Heart right ventricle (tissue), 16 donors: Measurements from ENCODE around the gene GRID1. TPM values are rescaled to one million over a fixed set of nuclear protein-coding genes. Genes with fewer than 3 reads are reported as not detected.

Experiments
- ATAC-seq, 8 donors: fragments of 200-7000 bp; cut with Tn5 transposase; one replicate each; pipeline ENCODE4 v1.9.1; 2020; ENCODE audit warnings: mild to moderate bottlenecking in 8 of 8, moderate library complexity in 8 of 8, moderate number of reproducible peaks in 1 of 8
- DNase-seq, 2 donors: peaks; one replicate each; pipeline ENCODE4 v3.0.0-alpha.2; 2020
- H3K27ac ChIP-seq, 10 donors: fragments of 200-600 bp; sonication (generic) in 2 of 10; one replicate each; pipeline versions ENCODE4 v1.5.0 to v1.8.0; 2020 to 2022; ENCODE audit warnings: mild to moderate bottlenecking in 3 of 10
- H3K27me3 ChIP-seq, 7 donors: fragments of 200-600 bp; one replicate each; pipeline ENCODE4 v1.8.0; 2021 to 2022; ENCODE audit warnings: mild to moderate bottlenecking in 2 of 7
- H3K36me3 ChIP-seq, 9 donors: fragments of 200-600 bp; sonication (generic) in 1 of 9; one replicate each; pipeline versions ENCODE4 v1.5.0 to v1.8.0; 2020 to 2022; ENCODE audit warnings: mild to moderate bottlenecking in 2 of 9
- H3K4me1 ChIP-seq, 9 donors: fragments of 200-600 bp; sonication (generic) in 1 of 9; one replicate each; pipeline versions ENCODE4 v1.5.0 to v1.8.0; 2020 to 2022; ENCODE audit warnings: mild to moderate bottlenecking in 4 of 9
- H3K4me3 ChIP-seq, 10 donors: fragments of 200-600 bp; sonication (generic) in 2 of 10; one replicate each; pipeline versions ENCODE4 v1.5.0 to v1.8.0; 2020 to 2022; ENCODE audit warnings: mild to moderate bottlenecking in 7 of 10, moderate library complexity in 2 of 10
- H3K9me3 ChIP-seq, 11 donors: fragments of 200-600 bp in 10 of 11; sonication (generic) in 2 of 11; one replicate each; pipeline versions ENCODE4 v1.5.0 to v1.8.0; 2013 to 2022; ENCODE audit warnings: mild to moderate bottlenecking in 2 of 11, control low read depth in 1 of 11, moderate library complexity in 1 of 11
- WGBS, 2 donors: extraction: QIAGEN DNeasy Blood & Tissue Kit; methylation state at CpG; one replicate each; pipeline ENCODE4 v1.1.7; 2013; ENCODE audit warnings: inconsistent platforms in 1 of 2; 5-methylcytosine and 5-hydroxymethylcytosine counted together
- intact Hi-C, 10 donors: fragments of 100-400 bp; cut with DNase I; formaldehyde crosslinking; loops; one replicate each; pipeline versions ENCODE4 v1.11.1 to v1.14.2; 2022
- polyA plus RNA-seq, 2 donors: library from polyadenylated mRNA; stranded (reverse); fragments of 200-250 nt; gene quantifications; one replicate each; pipeline ENCODE4 v1.2.3, GENCODE V29; 2013
- total RNA-seq, 10 donors: library from RNA; stranded (reverse); fragmentation: NEBNext Ultra II Directional in 3 of 10; extraction: Animal tissue kit (Norgen Biotek cat#: 25700) in 3 of 10; gene quantifications; one replicate each; pipeline versions ENCODE4 v1.2.1 to v1.2.4, GENCODE V29; 2021 to 2023
- TF ChIP-seq, protein P1 (sequence below), 9 donors: fragments of 200-600 bp; sonication (generic) in 2 of 9; IDR thresholded peaks; one replicate each; pipeline versions ENCODE4 v1.5.0 to v1.8.0; 2021 to 2022; ENCODE audit warnings: antibody characterized with exemption in 9 of 9, mild to moderate bottlenecking in 5 of 9, moderate library complexity in 1 of 9
- donor health status: Arrhythmogenic right ventricular cardiomyopathy.
- donor health status: ischemic (EF 13 %, LVEDD 7.1; RV severe dilation, severe dysfunction).
- donor health status: healthy with polysubstance abuse.
- donor health status: DM: no; HTN: yes; CAD: no.
- donor health status: DM: no; HTN: no; CAD: no.
- donor health status: ischemic (EF 25% LVEDD 6.9; RV normal size, moderate dysfunction).
- donor health status: ischemic (EF 25% LVEDD 5.7; RV mildly dilated, moderate dysfunction).
- donor health status: healthy.
- donor health status: DM: yes; HTN: yes; CAD: no.
- donor health status: Ischemic cardiomyopathy.
- donor health status: ischemic (EF 35%, LVEDD 5.7; RV mildly dilated, moderate dysfunction).
- donor health status: nonischemic (EF 11% LVEDD 7.7; RV severe dilation, severe dysfunction).
- donor health status: DM: yes; HTN: yes; CAD: no.
- donor health status: PGD.
- donor health status: ischemic (EF 29% LVEDD 5.4; RV normal size, mild dysfunction).
- donor health status: nonischemic (EF 23%, LVEDD 6.1; RV moderate dilation, normal function).

Gene GRID1
- total and polyA plus RNA-seq, 12 donors: 0.44 to 3.4 (median 1.5) TPM

DNA sequence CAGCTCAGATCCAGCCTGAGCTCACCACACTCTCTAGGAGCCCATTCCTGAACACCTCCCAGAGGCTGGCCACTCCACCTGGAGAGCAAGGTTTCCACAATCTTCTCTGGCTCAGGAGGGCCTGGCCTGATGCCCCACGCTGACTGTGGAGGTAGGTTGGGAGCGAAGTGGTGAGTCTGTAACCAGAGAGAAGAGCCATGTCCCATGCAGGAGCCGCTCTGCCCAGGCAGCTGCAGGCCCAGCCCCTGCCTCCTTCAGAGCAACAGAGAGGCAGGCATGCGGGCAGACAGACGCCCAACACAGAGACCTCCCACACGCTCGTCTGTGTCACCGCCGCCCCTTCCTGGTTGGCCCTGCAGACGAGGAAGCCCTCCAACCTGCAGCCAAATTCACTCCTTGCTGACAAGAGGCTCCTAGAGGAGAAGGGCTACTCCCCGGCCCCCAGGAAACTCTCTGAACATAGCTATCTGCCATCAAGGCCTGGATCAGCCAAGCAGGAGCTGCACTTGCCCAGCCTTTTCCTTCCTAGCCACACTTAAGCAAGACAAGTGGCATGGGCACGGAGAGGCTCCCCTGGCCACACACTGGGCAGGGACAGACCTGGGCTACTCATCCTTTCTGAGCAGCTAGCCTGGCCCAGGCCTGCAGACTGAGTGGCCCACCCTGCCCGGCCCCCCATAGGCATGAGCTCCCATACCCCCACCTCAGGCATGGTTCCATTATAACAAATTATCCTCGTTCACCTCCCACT is 101.9 kb downstream of the GRID1 start:
- peaks cover 0 to 8% (median 0%) of the 10 kb centered on the region in 9 donors for H3K4me1 ChIP-seq
- DNase-seq: no peak
- TF ChIP-seq, protein P1, sequence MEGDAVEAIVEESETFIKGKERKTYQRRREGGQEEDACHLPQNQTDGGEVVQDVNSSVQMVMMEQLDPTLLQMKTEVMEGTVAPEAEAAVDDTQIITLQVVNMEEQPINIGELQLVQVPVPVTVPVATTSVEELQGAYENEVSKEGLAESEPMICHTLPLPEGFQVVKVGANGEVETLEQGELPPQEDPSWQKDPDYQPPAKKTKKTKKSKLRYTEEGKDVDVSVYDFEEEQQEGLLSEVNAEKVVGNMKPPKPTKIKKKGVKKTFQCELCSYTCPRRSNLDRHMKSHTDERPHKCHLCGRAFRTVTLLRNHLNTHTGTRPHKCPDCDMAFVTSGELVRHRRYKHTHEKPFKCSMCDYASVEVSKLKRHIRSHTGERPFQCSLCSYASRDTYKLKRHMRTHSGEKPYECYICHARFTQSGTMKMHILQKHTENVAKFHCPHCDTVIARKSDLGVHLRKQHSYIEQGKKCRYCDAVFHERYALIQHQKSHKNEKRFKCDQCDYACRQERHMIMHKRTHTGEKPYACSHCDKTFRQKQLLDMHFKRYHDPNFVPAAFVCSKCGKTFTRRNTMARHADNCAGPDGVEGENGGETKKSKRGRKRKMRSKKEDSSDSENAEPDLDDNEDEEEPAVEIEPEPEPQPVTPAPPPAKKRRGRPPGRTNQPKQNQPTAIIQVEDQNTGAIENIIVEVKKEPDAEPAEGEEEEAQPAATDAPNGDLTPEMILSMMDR (IDR thresholded peaks at IDR 0.05): no peak
- no peaks in the 10 kb centered on the region for H3K9me3 ChIP-seq
- H3K4me3 ChIP-seq: no peak overlapping the region
- H3K36me3 ChIP-seq: no peaks in the 10 kb centered on the region
- H3K27me3 ChIP-seq: peaks cover 0 to 43% (median 36%) of the 10 kb centered on the region in 7 donors
- H3K27ac ChIP-seq: no peak overlapping the region
- ATAC-seq: no peak
- 72 to 77% methylated on average over 14 of the region's 14 CpGs for WGBS, 2 donors
- intact Hi-C loops: loop anchor here in 1 of 10 donors (5.0 kb wide), 1 partner anchor 98 kb away; no protein-coding TSS in a partner anchor

DNA sequence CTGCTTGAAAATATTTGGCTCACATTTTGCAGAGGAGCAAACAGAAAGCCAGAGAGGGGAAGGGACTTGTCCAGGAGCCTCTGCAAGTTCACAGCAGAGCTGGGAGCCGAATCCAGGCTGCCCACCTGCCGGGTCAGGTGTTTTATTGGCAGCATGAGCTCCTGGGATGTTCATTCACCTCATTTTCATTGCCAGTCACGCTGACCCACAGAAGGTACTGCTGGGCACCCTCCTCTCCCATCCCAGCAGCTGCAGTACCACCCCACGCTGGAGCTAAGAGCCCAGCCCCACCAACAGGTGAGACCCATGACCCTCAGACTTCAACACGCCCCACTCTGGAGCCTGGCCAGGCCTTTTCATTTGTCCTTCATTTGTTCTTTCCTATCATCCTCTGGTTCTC is 102.7 kb downstream of the GRID1 start:
- 83 to 88% methylated on average over 5 of the region's 5 CpGs for WGBS, 2 donors
- Histone ChIP-seq H3K27me3 (peaks cover 0 to 43% (median 37%) of the 10 kb centered on the region in 7 donors), H3K9me3 (no peaks in the 10 kb centered on the region), H3K4me1 (peaks cover 0 to 8% (median 0%) of the 10 kb centered on the region in 9 donors), H3K36me3 (no peaks in the 10 kb centered on the region), H3K4me3 (no peak overlapping the region), H3K27ac (no peak overlapping the region)
- TF ChIP-seq, protein P1 (IDR thresholded peaks at IDR 0.05): no peak
- ATAC-seq (no peak), DNase-seq (no peak)
- intact Hi-C loops: loop anchor here in 1 of 10 donors (5.0 kb wide), 1 partner anchor 98 kb away; no protein-coding TSS in a partner anchor

DNA sequence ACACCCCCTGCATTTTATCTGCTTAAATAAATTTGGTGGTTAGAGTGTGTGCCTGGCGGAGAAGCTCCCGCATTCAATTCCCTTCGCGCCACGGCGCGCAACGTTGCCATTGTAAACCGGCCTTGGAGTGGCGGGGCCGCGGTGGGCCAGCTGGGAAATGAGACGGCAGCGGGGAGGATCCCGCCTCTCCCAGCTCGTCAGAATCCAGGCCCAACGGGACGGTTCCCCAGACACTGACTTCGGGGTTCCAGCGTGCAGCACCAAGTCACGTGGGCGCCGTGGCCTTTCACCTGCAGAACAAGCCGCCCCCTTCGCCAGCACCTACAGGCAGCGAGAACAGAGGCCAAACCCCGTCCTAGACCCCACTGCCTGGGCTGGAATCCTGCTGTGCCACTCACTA is 103.4 kb downstream of the GRID1 start:
- intact Hi-C loops: loop anchor here in 1 of 10 donors (5.0 kb wide), 1 partner anchor 99 kb away; no protein-coding TSS in a partner anchor
- Histone ChIP-seq H3K9me3 (peaks cover 0 to 3% (median 0%) of the 10 kb centered on the region in 11 donors), H3K36me3 (no peaks in the 10 kb centered on the region), H3K27me3 (peaks cover 0 to 43% (median 35%) of the 10 kb centered on the region in 7 donors), H3K27ac (no peak overlapping the region), H3K4me1 (peaks cover 0 to 8% (median 0%) of the 10 kb centered on the region in 9 donors), H3K4me3 (peak overlapping the region in 2 of 10 donors; percentile 14 to 22)
- WGBS, 2 donors: 40 to 64% methylated on average over 27 of the region's 27 CpGs
- TF ChIP-seq, protein P1 (IDR thresholded peaks at IDR 0.05): no peak
- no peak for DNase-seq
- ATAC-seq: no peak

DNA sequence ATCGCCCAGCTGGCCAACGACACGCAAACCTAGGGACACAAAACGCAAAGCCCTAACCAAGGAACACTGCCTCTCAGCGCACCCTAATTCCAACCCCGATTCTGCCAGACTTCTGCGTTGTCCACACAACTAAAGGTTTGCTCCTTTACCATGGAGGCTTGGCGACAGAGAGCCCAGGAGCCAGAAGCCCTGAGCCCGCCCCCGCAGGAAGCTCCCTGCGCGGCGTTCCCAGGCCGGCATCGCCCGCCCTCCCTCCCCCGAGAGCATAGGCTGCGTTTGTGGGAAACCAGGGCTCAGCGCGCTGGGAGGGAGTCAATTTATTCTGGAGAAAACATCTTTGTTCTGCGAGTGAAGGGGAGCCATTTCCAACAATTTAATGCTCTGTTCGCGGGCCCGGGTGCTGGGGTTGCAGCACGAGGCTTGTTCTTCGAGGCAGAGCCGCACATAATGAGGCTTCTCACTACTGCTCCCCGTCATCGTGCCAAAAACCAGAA is 103.9 kb downstream of the GRID1 start:
- TF ChIP-seq, protein P1 (IDR thresholded peaks at IDR 0.05): no peak
- no peak for DNase-seq
- no peak for ATAC-seq
- H3K27me3 ChIP-seq: peaks cover 0 to 39% (median 30%) of the 10 kb centered on the region in 7 donors
- peaks cover 0 to 4% (median 0%) of the 10 kb centered on the region in 11 donors for H3K9me3 ChIP-seq
- H3K4me1 ChIP-seq: peaks cover 0 to 8% (median 0%) of the 10 kb centered on the region in 9 donors
- H3K4me3 ChIP-seq: peak overlapping the region in 2 of 10 donors; percentile 14 to 22
- WGBS, 2 donors: 37 to 42% methylated on average over 29 of the region's 29 CpGs
- no peaks in the 10 kb centered on the region for H3K36me3 ChIP-seq
- intact Hi-C loops: loop anchor here in 1 of 10 donors (5.0 kb wide), 1 partner anchor 100 kb away; no protein-coding TSS in a partner anchor
- no peak overlapping the region for H3K27ac ChIP-seq
